ENCODE results near the gene P4HA3.

P4HA3 gene

GRCh38 chr11:74283580-74284180 is 27.8 kb downstream of the P4HA3 start:
- DNase-seq (ENCODE audit: low read depth): no peak
- TF ChIP-seq CTCF (IDR thresholded peaks at IDR 0.05; ENCODE audit: control insufficient read depth, insufficient read depth, low read depth, low read length, missing control alignments): no peak
- H3K4me3 ChIP-seq (ENCODE audit: control insufficient read depth, low read depth, low read length): no peak overlapping the region

DNA sequence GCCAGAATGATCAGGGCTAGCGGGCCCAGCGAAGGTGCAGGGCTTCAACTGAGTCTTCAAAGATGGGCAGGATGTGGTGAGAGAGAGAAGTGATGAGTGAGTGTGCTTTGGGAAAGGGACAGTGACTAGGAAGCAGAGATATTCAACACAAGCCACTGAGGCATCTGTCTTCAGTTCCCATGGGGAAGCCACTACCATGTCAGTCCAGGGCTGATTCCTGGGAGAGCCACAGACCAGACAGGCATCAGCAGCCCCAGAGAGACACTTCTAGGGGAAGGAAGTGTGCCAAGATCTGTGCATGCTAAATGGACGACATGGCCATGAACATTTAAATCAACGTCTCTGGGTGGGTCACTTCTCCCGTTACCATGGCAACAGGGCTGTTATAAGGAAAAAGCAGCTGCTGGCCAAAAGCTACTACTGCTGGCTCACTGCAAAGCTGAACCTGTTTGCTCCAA is 28.5 kb downstream of the P4HA3 start:
- no peak for TF ChIP-seq CTCF (IDR thresholded peaks at IDR 0.05; ENCODE audit: control insufficient read depth, insufficient read depth, low read depth, low read length, missing control alignments)
- no peak for DNase-seq (ENCODE audit: low read depth)
- H3K4me3 ChIP-seq (ENCODE audit: control insufficient read depth, low read depth, low read length): no peak overlapping the region

- no peak for DNase-seq (ENCODE audit: low read depth)
- no peak overlapping the region for H3K4me3 ChIP-seq (ENCODE audit: control insufficient read depth, low read depth, low read length)
- no peak for TF ChIP-seq CTCF (IDR thresholded peaks at IDR 0.05; ENCODE audit: control insufficient read depth, insufficient read depth, low read depth, low read length, missing control alignments)
Observed at GRCh38 chr11:74282421-74282820, 29.0 kb downstream of the P4HA3 start.

- no peak for DNase-seq (ENCODE audit: low read depth)
- no peak overlapping the region for H3K4me3 ChIP-seq (ENCODE audit: control insufficient read depth, low read depth, low read length)
- no peak for TF ChIP-seq CTCF (IDR thresholded peaks at IDR 0.05; ENCODE audit: control insufficient read depth, insufficient read depth, low read depth, low read length, missing control alignments)
Observed at GRCh38 chr11:74280494-74280893, 30.9 kb downstream of the P4HA3 start.

DNA sequence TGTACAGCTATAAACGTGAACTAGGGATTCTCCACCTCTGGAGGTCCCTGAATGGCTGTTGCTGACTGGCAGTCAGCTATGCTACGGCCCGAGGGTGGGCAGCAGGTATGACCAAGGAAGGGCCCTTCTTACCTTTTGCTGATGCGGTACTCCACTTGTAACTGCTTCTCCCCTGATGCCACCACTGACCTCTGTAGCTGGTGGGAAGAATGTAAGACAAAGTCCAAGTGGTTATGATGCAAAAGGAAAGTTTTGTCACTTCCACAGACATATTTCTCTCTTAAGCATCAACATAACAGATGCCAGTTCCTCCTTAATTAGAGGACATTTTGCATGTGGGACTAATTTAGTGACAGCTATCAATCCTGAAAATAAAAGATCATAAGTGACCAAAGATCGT is 32.2 kb downstream of the P4HA3 start:
- H3K4me3 ChIP-seq (ENCODE audit: control insufficient read depth, low read depth, low read length): no peak overlapping the region
- DNase-seq (ENCODE audit: low read depth): no peak
- no peak for TF ChIP-seq CTCF (IDR thresholded peaks at IDR 0.05; ENCODE audit: control insufficient read depth, insufficient read depth, low read depth, low read length, missing control alignments)

GRCh38 chr11:74278721-74279161 is 32.7 kb downstream of the P4HA3 start:
- peak; percentile 95 for DNase-seq (ENCODE audit: low read depth)
- TF ChIP-seq CTCF (IDR thresholded peaks at IDR 0.05; ENCODE audit: control insufficient read depth, insufficient read depth, low read depth, low read length, missing control alignments): no peak
- no peak overlapping the region for H3K4me3 ChIP-seq (ENCODE audit: control insufficient read depth, low read depth, low read length)

Measured in AG09309 (cell line).